ENCODE results near the gene TEAD2. TPM values are rescaled to one million over a fixed set of nuclear protein-coding genes. Genes with fewer than 3 reads are reported as not detected.

The TEAD2 gene
- total RNA-seq, 1 donor: 41.3 TPM

GRCh38 chr19:49359851-49360820 is 2.1 kb downstream of the TEAD2 start:
- no peak for TF ChIP-seq CTCF (IDR thresholded peaks at IDR 0.05; ENCODE audit: extremely low read depth, low read depth, low read length)
- no peak overlapping the region for H2AFZ ChIP-seq (ENCODE audit: low read length)
- peaks cover 12% of the 10 kb centered on the region for H3K4me1 ChIP-seq (ENCODE audit: insufficient read depth, low read length)
- H3K27me3 ChIP-seq (ENCODE audit: insufficient read depth, low read length): no peaks in the 10 kb centered on the region
- H3K27ac ChIP-seq (ENCODE audit: low read depth, low read length): no peak overlapping the region
- H4K20me1 ChIP-seq (ENCODE audit: insufficient read depth, low read length): no peaks in the 10 kb centered on the region
- peaks cover 11% of the 10 kb centered on the region for H3K36me3 ChIP-seq (ENCODE audit: insufficient read depth, low read length)
- H3K9me3 ChIP-seq (ENCODE audit: low read depth, low read length): no peaks in the 10 kb centered on the region
- H3K4me2 ChIP-seq (ENCODE audit: insufficient read depth, low read length): no peak overlapping the region
- peak; percentile 83 for DNase-seq (ENCODE audit: insufficient read length, low spot score, missing footprints)
- peaks cover 6% of the 10 kb centered on the region for H3K79me2 ChIP-seq (ENCODE audit: insufficient read depth, low read length)
- H3K4me3 ChIP-seq (ENCODE audit: insufficient read depth, low read length): no peak overlapping the region

- Histone ChIP-seq H3K9me3 (ENCODE audit: low read depth, low read length) (no peaks in the 10 kb centered on the region), H3K4me2 (ENCODE audit: insufficient read depth, low read length) (no peak overlapping the region), H2AFZ (ENCODE audit: low read length) (no peak overlapping the region), H4K20me1 (ENCODE audit: insufficient read depth, low read length) (no peaks in the 10 kb centered on the region), H3K27me3 (ENCODE audit: insufficient read depth, low read length) (no peaks in the 10 kb centered on the region), H3K36me3 (ENCODE audit: insufficient read depth, low read length) (peaks cover 18% of the 10 kb centered on the region), H3K79me2 (ENCODE audit: insufficient read depth, low read length) (peaks cover 6% of the 10 kb centered on the region), H3K4me1 (ENCODE audit: insufficient read depth, low read length) (peaks cover 3% of the 10 kb centered on the region), H3K4me3 (ENCODE audit: insufficient read depth, low read length) (no peak overlapping the region), H3K27ac (ENCODE audit: low read depth, low read length) (no peak overlapping the region)
- DNase-seq (ENCODE audit: insufficient read length, low spot score, missing footprints): peak; percentile 65
- no peak for TF ChIP-seq CTCF (IDR thresholded peaks at IDR 0.05; ENCODE audit: extremely low read depth, low read depth, low read length)
These were observed 5.0 kb downstream of the TEAD2 start for GRCh38 chr19:49357186-49357585.

GRCh38 chr19:49356382-49356781 is 5.8 kb downstream of the TEAD2 start:
- Histone ChIP-seq H3K4me2 (ENCODE audit: insufficient read depth, low read length) (no peak overlapping the region), H4K20me1 (ENCODE audit: insufficient read depth, low read length) (no peaks in the 10 kb centered on the region), H2AFZ (ENCODE audit: low read length) (no peak overlapping the region), H3K4me1 (ENCODE audit: insufficient read depth, low read length) (peaks cover 3% of the 10 kb centered on the region), H3K27me3 (ENCODE audit: insufficient read depth, low read length) (no peaks in the 10 kb centered on the region), H3K9me3 (ENCODE audit: low read depth, low read length) (no peaks in the 10 kb centered on the region), H3K79me2 (ENCODE audit: insufficient read depth, low read length) (peaks cover 2% of the 10 kb centered on the region), H3K27ac (ENCODE audit: low read depth, low read length) (no peak overlapping the region), H3K36me3 (ENCODE audit: insufficient read depth, low read length) (peaks cover 19% of the 10 kb centered on the region), H3K4me3 (ENCODE audit: insufficient read depth, low read length) (no peak overlapping the region)
- peak; percentile 30 for DNase-seq (ENCODE audit: insufficient read length, low spot score, missing footprints)
- TF ChIP-seq CTCF (IDR thresholded peaks at IDR 0.05; ENCODE audit: extremely low read depth, low read depth, low read length): no peak

- Histone ChIP-seq H3K4me2 (ENCODE audit: insufficient read depth, low read length) (no peak overlapping the region), H3K4me3 (ENCODE audit: insufficient read depth, low read length) (no peak overlapping the region), H3K27me3 (ENCODE audit: insufficient read depth, low read length) (no peaks in the 10 kb centered on the region), H3K4me1 (ENCODE audit: insufficient read depth, low read length) (no peaks in the 10 kb centered on the region), H3K9me3 (ENCODE audit: low read depth, low read length) (no peaks in the 10 kb centered on the region), H3K27ac (ENCODE audit: low read depth, low read length) (no peak overlapping the region), H2AFZ (ENCODE audit: low read length) (no peak overlapping the region), H3K36me3 (ENCODE audit: insufficient read depth, low read length) (peaks cover 24% of the 10 kb centered on the region), H4K20me1 (ENCODE audit: insufficient read depth, low read length) (no peaks in the 10 kb centered on the region), H3K79me2 (ENCODE audit: insufficient read depth, low read length) (no peaks in the 10 kb centered on the region)
- no peak for DNase-seq (ENCODE audit: insufficient read length, low spot score, missing footprints)
- TF ChIP-seq CTCF (IDR thresholded peaks at IDR 0.05; ENCODE audit: extremely low read depth, low read depth, low read length): no peak
These were observed 6.3 kb downstream of the TEAD2 start for GRCh38 chr19:49355909-49356353.

All from osteoblast (primary cell).